CD4-positive, alpha-beta T cell (primary cell): ENCODE results near the gene BTN2A1. TPM values are rescaled to one million over a fixed set of nuclear protein-coding genes. Genes with fewer than 3 reads are reported as not detected.
A peak's percentile ranks its signal among the peaks of the same experiment; 100 is the strongest.

ENCODE experiments used
- ATAC-seq: fragments of 200-7000 bp; cut with Tn5 transposase; one replicate; pipeline ENCODE4 v1.10.0; 2022; ENCODE audit warnings: mild to moderate bottlenecking; ENCODE audit not compliant: poor library complexity
- CTCF ChIA-PET: fragments of 350-600 bp; sonication (Branson Sonifier 250); formaldehyde crosslinking; loops from one replicate; lab custom pipeline; 2021; ENCODE audit warnings: antibody characterized with exemption, inconsistent platforms; lab: Charles Lee
- POLR2A ChIA-PET: fragments of 350-600 bp; sonication (Branson Sonifier 250); formaldehyde crosslinking; loops from one replicate; lab custom pipeline; 2021; ENCODE audit warnings: antibody characterized with exemption, inconsistent platforms; lab: Charles Lee
- DNase-seq, 14 experiments: peaks; one replicate each; pipeline ENCODE4 v3.0.0-alpha.2; 2013 to 2020; ENCODE audit warnings: mixed read lengths in 2 of 14
- H3K27ac ChIP-seq, 2 donors: one replicate each; pipeline versions ENCODE4 v1.5.1 to v1.7.0; 2013; ENCODE audit warnings: low read length in 2 of 2, low read depth in 1 of 2, mild to moderate bottlenecking in 1 of 2
- H3K27me3 ChIP-seq, 2 experiments: 1 replicate in 1 of 2; 2 replicates in 1 of 2; pipeline versions ENCODE4 v1.6.1 to v1.7.0; 2013; ENCODE audit warnings: low read length in 2 of 2, control low read depth in 1 of 2, mild to moderate bottlenecking in 1 of 2, moderate library complexity in 1 of 2; ENCODE audit not compliant: insufficient read depth in 2 of 2, control insufficient read depth in 1 of 2
- H3K36me3 ChIP-seq: one replicate; pipeline ENCODE4 v1.6.1; 2013; ENCODE audit warnings: low read length, control low read depth; ENCODE audit not compliant: insufficient read depth
- H3K4me1 ChIP-seq: one replicate; pipeline ENCODE4 v1.6.1; 2013; ENCODE audit warnings: low read length, control low read depth; ENCODE audit not compliant: insufficient read depth
- H3K4me3 ChIP-seq: one replicate; pipeline ENCODE4 v1.5.1; 2013; ENCODE audit warnings: mild to moderate bottlenecking, low read length, moderate library complexity
- H3K9me3 ChIP-seq, 2 experiments: 1 replicate in 1 of 2; 2 replicates in 1 of 2; pipeline versions ENCODE4 v1.6.1 to v1.7.0; 2013; ENCODE audit warnings: low read length in 2 of 2, mild to moderate bottlenecking in 2 of 2, control low read depth in 1 of 2, moderate library complexity in 1 of 2; ENCODE audit not compliant: control insufficient read depth in 1 of 2, insufficient read depth in 1 of 2
- H3K27ac Mint-ChIP-seq: one replicate; pipeline ENCODE4 v1.8.0; 2020; ENCODE audit warnings: mixed read lengths
- H3K27me3 Mint-ChIP-seq: one replicate; pipeline ENCODE4 v1.8.0; 2021; ENCODE audit warnings: mixed read lengths
- H3K36me3 Mint-ChIP-seq: one replicate; pipeline ENCODE4 v1.8.0; 2021; ENCODE audit warnings: low read depth, mixed read lengths
- H3K4me1 Mint-ChIP-seq: one replicate; pipeline ENCODE4 v1.8.0; 2021; ENCODE audit warnings: low read depth, mixed read lengths
- H3K4me3 Mint-ChIP-seq: one replicate; pipeline ENCODE4 v1.8.0; 2020; ENCODE audit warnings: mild to moderate bottlenecking, mixed read lengths
- H3K9me3 Mint-ChIP-seq: one replicate; pipeline ENCODE4 v1.8.0; 2020; ENCODE audit warnings: mixed read lengths
- CTCF ChIP-seq: fragments of 200-600 bp; IDR thresholded peaks from one replicate; pipeline ENCODE4 v1.8.0; 2022; ENCODE audit warnings: antibody characterized with exemption, mild to moderate bottlenecking
- intact Hi-C, 2 experiments: fragments of 100-400 bp; cut with DNase I in 1 of 2; cut with micrococcal nuclease in 1 of 2; formaldehyde crosslinking; loops; one replicate each; pipeline versions ENCODE4 v1.15.1 to v1.9.0; 2023 to 2025; cut with DNase I, micrococcal nuclease
- total RNA-seq, 174 experiments: library from RNA in 2 of 174; stranded (reverse) in 2 of 174; gene quantifications; one replicate each; pipeline ENCODE4 v1.2.3 and lab custom pipeline; 2021 to 2026

The BTN2A1 gene
- total RNA-seq, 2 experiments from 2014 or later: 16.2 to 17.5 TPM

GRCh38 chr6:26436018-26436417, 21.7 kb upstream of the BTN2A1 start:
- intact Hi-C loops: no loop called here
- Histone ChIP-seq H3K4me1 (peaks cover 9% of the 10 kb centered on the region), H3K36me3 (no peaks in the 10 kb centered on the region), H3K27me3 (no peaks in the 10 kb centered on the region), H3K4me3 (no peak overlapping the region), H3K9me3 (peaks cover 0 to 5% of the 10 kb centered on the region in 2 experiments), H3K27ac (no peak overlapping the region)
- Mint-ChIP-seq H3K27ac (no peak overlapping the region), H3K36me3 (peaks cover 11% of the 10 kb centered on the region), H3K27me3 (no peaks in the 10 kb centered on the region), H3K4me3 (no peak overlapping the region), H3K9me3 (no peaks in the 10 kb centered on the region), H3K4me1 (peaks cover 22% of the 10 kb centered on the region)
- ChIA-PET CTCF (no interaction called here), POLR2A (no interaction called here)
- no peak for TF ChIP-seq CTCF
- no peak for ATAC-seq
- DNase-seq: no peak

GRCh38 chr6:26437550-26437949, 20.2 kb upstream of the BTN2A1 start:
- H3K4me1 ChIP-seq: peaks cover 15% of the 10 kb centered on the region
- H3K4me3 Mint-ChIP-seq: no peak overlapping the region
- H3K4me3 ChIP-seq: no peak overlapping the region
- H3K27ac ChIP-seq: no peak overlapping the region
- ATAC-seq: no peak
- peaks cover 14% of the 10 kb centered on the region for H3K36me3 Mint-ChIP-seq
- H3K4me1 Mint-ChIP-seq: peaks cover 35% of the 10 kb centered on the region
- TF ChIP-seq CTCF: no peak
- no peak for DNase-seq
- H3K36me3 ChIP-seq: no peaks in the 10 kb centered on the region
- H3K9me3 Mint-ChIP-seq: no peaks in the 10 kb centered on the region
- peaks cover 0 to 5% of the 10 kb centered on the region in 2 experiments for H3K9me3 ChIP-seq
- POLR2A ChIA-PET: no interaction called here
- CTCF ChIA-PET: no interaction called here
- no peaks in the 10 kb centered on the region for H3K27me3 ChIP-seq
- no peak overlapping the region for H3K27ac Mint-ChIP-seq
- H3K27me3 Mint-ChIP-seq: no peaks in the 10 kb centered on the region
- intact Hi-C loops: no loop called here

- Mint-ChIP-seq H3K36me3 (peaks cover 18% of the 10 kb centered on the region), H3K9me3 (no peaks in the 10 kb centered on the region), H3K27ac (peak overlapping the region; percentile 14), H3K27me3 (no peaks in the 10 kb centered on the region), H3K4me1 (peaks cover 39% of the 10 kb centered on the region), H3K4me3 (no peak overlapping the region)
- no peak for DNase-seq
- H3K4me3 ChIP-seq: no peak overlapping the region
- no peaks in the 10 kb centered on the region for H3K27me3 ChIP-seq
- ChIA-PET CTCF (no interaction called here), POLR2A (no interaction called here)
- no peak for TF ChIP-seq CTCF
- ATAC-seq: no peak
- peaks cover 20% of the 10 kb centered on the region for H3K4me1 ChIP-seq
- no peaks in the 10 kb centered on the region for H3K36me3 ChIP-seq
- H3K27ac ChIP-seq: no peak overlapping the region
- H3K9me3 ChIP-seq: peaks cover 0 to 5% of the 10 kb centered on the region in 2 experiments
- intact Hi-C loops: loop anchor here in 1 of 2 experiments (2.0 kb wide), 1 partner anchor 35 kb away; the partner anchor contains the start of gene BTN3A1
These were observed 19.8 kb upstream of the BTN2A1 start for GRCh38 chr6:26438000-26438399.
